H1 (cell line): ENCODE data around the gene XPO1. TPM values are rescaled to one million over a fixed set of nuclear protein-coding genes. Genes with fewer than 3 reads are reported as not detected.

Experiments
- NRF1 ChIP-seq: IDR thresholded peaks from 2 replicates; pipeline ENCODE4 v1.6.1; 2011; ENCODE audit warnings: mild to moderate bottlenecking, low read depth, low read length, improper control_type of control experiment
- POU5F1 ChIP-seq: IDR thresholded peaks from 2 replicates; pipeline ENCODE4 v1.6.1; 2011; ENCODE audit warnings: low read depth, mild to moderate bottlenecking, low read length, moderate library complexity
- SIN3A ChIP-seq, 2 experiments: IDR thresholded peaks in 1 of 2; conservative IDR thresholded peaks in 1 of 2; 2 replicates each; pipeline ENCODE4 v1.6.1; 2011 to 2012; ENCODE audit warnings: low read length in 2 of 2, improper control_type of control experiment in 1 of 2, low read depth in 1 of 2, mild to moderate bottlenecking in 1 of 2
- polyA plus RNA-seq, 7 experiments: library from polyadenylated mRNA; depleted of rRNA in 3 of 7; stranded (reverse) in 5 of 7; unstranded in 2 of 7; fragments of >200 nt in 5 of 7; fragments of 200-250 nt in 2 of 7; gene quantifications; 1 replicate in 5 of 7; 2 replicates in 1 of 7; 4 replicates in 1 of 7; pipeline versions ENCODE4 v1.2.1 to v1.2.3, GENCODE V29; 2011 to 2013; ENCODE audit warnings: missing spikeins in 2 of 7, mixed read lengths in 2 of 7
- total RNA-seq: library from RNA; stranded (reverse); fragmentation: NEBNext Ultra II Directional; extraction: Animal tissue kit (Norgen Biotek cat#: 25700); gene quantifications from 2 replicates; pipeline ENCODE4 v1.2.1, GENCODE V29; 2021

Gene XPO1
- total and polyA plus RNA-seq, 2 of the 8 experiments (the other 6 are each of a cell fraction or from before 2014, with no cell fraction given): 110 to 296 TPM

DNA sequence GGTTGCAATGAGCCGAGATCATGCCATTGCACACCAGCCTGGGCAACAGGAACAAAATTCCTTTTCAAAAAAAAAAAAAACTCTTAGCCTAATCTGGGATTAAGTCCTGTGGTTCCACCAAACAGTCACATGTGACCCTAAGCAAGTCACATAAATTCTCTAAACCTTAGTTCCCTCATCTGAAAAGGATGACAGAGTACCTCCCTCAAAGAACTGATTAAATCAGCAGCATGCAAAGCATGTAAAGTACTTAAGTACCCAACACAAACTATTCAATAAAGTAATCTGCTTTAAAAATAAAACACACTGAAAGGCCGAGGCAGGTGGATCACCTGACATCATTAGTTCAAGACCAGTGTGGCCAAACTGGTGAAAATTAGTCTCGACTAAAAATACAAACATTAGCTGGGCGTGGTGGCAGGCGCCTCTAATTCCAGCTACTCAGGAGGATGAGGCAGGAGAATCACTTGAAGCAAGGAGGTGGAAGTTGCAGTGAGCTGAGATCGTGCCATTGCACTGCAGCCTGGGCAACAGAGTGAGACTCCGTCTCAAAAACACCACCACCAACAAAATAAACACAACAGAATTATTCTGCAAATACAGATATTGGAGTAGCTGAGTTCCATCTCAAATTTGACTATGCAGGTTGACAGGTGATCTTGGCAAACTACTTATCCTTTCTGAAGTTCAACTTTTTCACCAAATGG, 74.2 kb downstream of the XPO1 start (continued):
- TF ChIP-seq POU5F1: no peak
- no peak for TF ChIP-seq SIN3A (conservative IDR thresholded peaks at IDR 0.05 in 1 of 2, IDR thresholded peaks at IDR 0.05 in 1 of 2; ENCODE audit: low read depth in 1 of 2, low read length in 2 of 2)
- no peak for TF ChIP-seq NRF1
